Left ventricle myocardium superior (tissue), 1 donor: ENCODE data around the gene EDNRA. TPM values are rescaled to one million over a fixed set of nuclear protein-coding genes. Genes with fewer than 3 reads are reported as not detected.

Source experiments
- ATAC-seq: fragments of 200-7000 bp; cut with Tn5 transposase; one replicate; pipeline ENCODE4 v1.9.1; 2020; ENCODE audit warnings: mild to moderate bottlenecking, moderate library complexity
- DNase-seq: peaks from one replicate; pipeline ENCODE4 v3.0.0-alpha.2; 2020
- intact Hi-C: fragments of 100-400 bp; cut with micrococcal nuclease; formaldehyde crosslinking; loops from one replicate; pipeline ENCODE4 v1.11.0; 2022
- total RNA-seq: library from RNA; stranded (reverse); fragmentation: NEBNext Ultra II Directional; extraction: Animal tissue kit (Norgen Biotek cat#: 25700); gene quantifications from one replicate; pipeline ENCODE4 v1.2.1, GENCODE V29; 2021
- donor health status: DM: no; HTN: yes; CAD: no; lungs with severe emphysema.

EDNRA gene
- total RNA-seq, 1 donor from 2014 or later: 6.1 TPM

- DNase-seq (no peak), ATAC-seq (peak; percentile 10)
- intact Hi-C loops: no loop called here
These were observed 12.4 kb downstream of the EDNRA start for GRCh38 chr4:147493307-147493706.

DNA sequence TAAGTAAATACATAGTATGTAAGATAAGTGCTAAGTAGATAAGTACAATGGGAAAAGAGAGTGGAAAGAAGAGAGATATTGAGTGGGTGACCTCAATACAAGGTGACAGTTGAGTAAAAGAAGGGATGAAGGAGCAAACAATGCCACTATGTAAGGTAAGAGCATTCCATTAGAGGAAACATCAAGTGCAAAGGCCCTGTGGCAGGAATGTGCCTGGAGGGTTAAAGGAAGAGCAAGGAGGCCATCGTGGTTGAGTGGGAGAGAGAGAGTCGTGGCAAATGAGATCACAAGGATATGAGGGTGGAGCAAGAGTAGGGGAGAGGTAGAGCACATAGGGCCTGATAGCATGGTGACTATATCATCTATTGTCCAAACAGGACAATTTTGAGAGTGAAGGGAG lies 13.4 kb downstream of the EDNRA start:
- ATAC-seq (no peak), DNase-seq (no peak)
- intact Hi-C loops: no loop called here

- DNase-seq (no peak), ATAC-seq (no peak)
- intact Hi-C loops: no loop called here
These were observed 15.6 kb downstream of the EDNRA start for GRCh38 chr4:147496500-147496899.

GRCh38 chr4:147498031-147498660 lies 17.2 kb downstream of the EDNRA start:
- no peak for DNase-seq
- ATAC-seq: no peak
- intact Hi-C loops: no loop called here

DNA sequence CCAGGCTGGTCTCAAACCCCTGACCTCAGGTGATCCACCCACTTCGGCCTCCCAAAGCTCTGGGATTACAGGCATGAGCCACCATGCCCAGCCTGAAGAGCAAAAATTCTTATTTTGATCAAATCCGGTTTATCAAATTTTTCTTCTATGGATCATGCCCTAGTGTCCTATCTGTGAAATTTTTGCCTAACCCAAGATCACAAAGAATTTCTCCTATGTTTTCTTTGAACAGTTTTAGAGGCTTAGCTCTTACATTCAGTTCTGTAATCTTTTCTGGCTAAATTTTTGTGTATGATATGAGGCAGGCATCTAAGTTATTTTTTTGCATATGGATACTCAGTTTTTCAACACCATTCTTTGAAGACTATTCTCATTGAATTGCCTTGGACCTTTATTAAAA lies 27.4 kb downstream of the EDNRA start:
- DNase-seq: no peak
- no peak for ATAC-seq
- intact Hi-C loops: no loop called here

DNA sequence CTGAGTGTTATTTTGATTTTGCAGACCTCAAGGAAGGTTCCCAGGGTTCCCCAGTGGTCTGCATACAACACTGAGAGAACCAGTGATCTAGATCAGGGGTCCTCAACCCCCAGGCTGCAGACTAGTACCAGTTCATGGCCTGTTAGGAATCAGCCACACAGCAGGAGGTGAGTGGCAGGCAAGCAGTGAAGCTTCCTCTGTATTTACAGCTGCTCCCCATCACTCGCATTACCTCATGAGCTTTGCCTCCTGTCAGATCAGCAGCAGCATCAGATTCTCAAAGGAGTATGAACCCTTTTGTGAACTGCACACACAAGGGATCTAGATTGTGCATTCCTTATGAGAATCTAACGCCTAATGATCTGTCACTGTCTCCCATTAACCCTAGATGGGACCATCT lies 28.5 kb downstream of the EDNRA start:
- intact Hi-C loops: no loop called here
- DNase-seq: no peak
- no peak for ATAC-seq

- DNase-seq (no peak), ATAC-seq (no peak)
- intact Hi-C loops: no loop called here
These were observed 30.2 kb downstream of the EDNRA start for GRCh38 chr4:147510962-147511668.

- no peak for DNase-seq
- ATAC-seq: no peak
- intact Hi-C loops: no loop called here
These were observed 32.2 kb downstream of the EDNRA start for GRCh38 chr4:147513091-147513490.

DNA sequence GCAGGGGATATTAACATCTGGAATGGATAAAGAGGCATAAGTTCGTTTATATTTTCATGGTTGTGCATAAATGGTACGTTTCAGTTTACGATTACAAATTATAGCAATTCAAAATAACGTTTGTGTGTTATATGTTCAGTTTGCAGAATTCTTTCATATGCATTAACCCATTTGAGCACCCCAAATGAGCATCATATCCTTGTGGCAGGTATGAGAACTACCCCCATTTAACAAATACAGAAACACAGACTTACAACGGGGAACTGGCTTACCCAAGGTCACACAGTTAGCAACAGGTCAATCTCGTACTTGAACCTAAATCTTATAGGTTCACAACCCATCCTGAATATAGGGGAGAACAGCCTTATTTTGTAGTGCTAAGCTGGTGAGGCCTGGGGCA lies 33.1 kb downstream of the EDNRA start:
- ATAC-seq: no peak
- no peak for DNase-seq
- intact Hi-C loops: no loop called here

GRCh38 chr4:147515220-147515936 lies 34.5 kb downstream of the EDNRA start:
- peak; percentile 92 for ATAC-seq
- intact Hi-C loops: no loop called here
- DNase-seq: no peak

- intact Hi-C loops: no loop called here
- DNase-seq: no peak
- peak; percentile 17 for ATAC-seq
These were observed 35.2 kb downstream of the EDNRA start for GRCh38 chr4:147516133-147516532.

- no peak for DNase-seq
- intact Hi-C loops: no loop called here
These were observed 37.2 kb downstream of the EDNRA start for GRCh38 chr4:147518086-147518485.

GRCh38 chr4:147518846-147519767 lies 38.2 kb downstream of the EDNRA start:
- ATAC-seq: no peak
- peak; percentile 37 for DNase-seq
- intact Hi-C loops: no loop called here

More at GRCh38 chr4:147518086-147518485, 37.2 kb downstream of the EDNRA start:
- no peak for ATAC-seq

- no peak for ATAC-seq
- intact Hi-C loops: no loop called here
- no peak for DNase-seq
These were observed 43.7 kb downstream of the EDNRA start for GRCh38 chr4:147524601-147525000.

GRCh38 chr4:147525494-147526271 lies 44.8 kb downstream of the EDNRA start:
- intact Hi-C loops: no loop called here
- DNase-seq (no peak), ATAC-seq (peak; percentile 67)

- intact Hi-C loops: no loop called here
- no peak for DNase-seq
- peak; percentile 92 for ATAC-seq
These were observed 45.4 kb downstream of the EDNRA start for GRCh38 chr4:147526272-147526654.

GRCh38 chr4:147528054-147528453 lies 47.2 kb downstream of the EDNRA start:
- intact Hi-C loops: no loop called here
- DNase-seq (no peak), ATAC-seq (no peak)

GRCh38 chr4:147530134-147530533 lies 49.2 kb downstream of the EDNRA start:
- intact Hi-C loops: no loop called here
- no peak for ATAC-seq
- DNase-seq: no peak

DNA sequence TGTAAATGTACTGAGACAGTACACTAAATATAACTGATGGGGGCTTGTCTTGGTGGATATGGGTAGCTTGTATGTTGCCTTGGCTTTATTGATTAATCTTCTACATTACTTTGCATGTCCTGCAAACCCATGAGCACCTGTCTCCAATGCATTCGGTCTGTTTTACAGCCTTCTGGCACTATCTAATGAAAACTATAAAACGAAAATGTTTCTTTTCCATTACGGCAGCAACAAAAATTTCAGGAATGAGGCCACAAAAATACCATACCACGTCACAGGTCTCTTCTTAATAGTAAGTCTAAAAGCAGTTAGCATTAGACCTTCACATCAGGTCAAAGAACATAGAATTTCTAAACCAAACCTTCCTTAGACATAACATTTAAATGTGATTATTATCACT lies 49.8 kb downstream of the EDNRA start:
- ATAC-seq (no peak), DNase-seq (no peak)

More for the DNA sequence above, 49.8 kb downstream of the EDNRA start:
- intact Hi-C loops: no loop called here
